Right lobe of liver (tissue), 6 donors: ENCODE measurements around the gene OPCML. TPM values are rescaled to one million over a fixed set of nuclear protein-coding genes. Genes with fewer than 3 reads are reported as not detected.

Experiments used
- ATAC-seq, 4 donors: fragments of 200-7000 bp; cut with Tn5 transposase; one replicate each; pipeline ENCODE4 v1.9.1; 2020; ENCODE audit warnings: mild to moderate bottlenecking in 4 of 4, moderate library complexity in 4 of 4
- DNase-seq, 3 donors: peaks; one replicate each; pipeline ENCODE4 v3.0.0-alpha.2; 2020
- H3K27ac ChIP-seq, 3 donors: fragments of 200-600 bp; one replicate each; pipeline ENCODE4 v1.8.0; 2022
- H3K27me3 ChIP-seq, 2 donors: fragments of 200-600 bp; one replicate each; pipeline ENCODE4 v1.8.0; 2022
- H3K36me3 ChIP-seq, 4 donors: fragments of 200-600 bp; sonication (generic) in 1 of 4; one replicate each; pipeline versions ENCODE4 v1.5.1 to v1.8.0; 2017 to 2022; ENCODE audit warnings: control low read depth in 1 of 4
- H3K4me1 ChIP-seq, 4 donors: fragments of 200-600 bp; sonication (generic) in 1 of 4; one replicate each; pipeline versions ENCODE4 v1.5.1 to v1.8.0; 2017 to 2022; ENCODE audit warnings: control low read depth in 1 of 4
- H3K4me3 ChIP-seq, 3 donors: fragments of 200-600 bp; one replicate each; pipeline ENCODE4 v1.8.0; 2022
- H3K9me3 ChIP-seq, 4 donors: fragments of 200-600 bp; sonication (generic) in 1 of 4; one replicate each; pipeline versions ENCODE4 v1.5.1 to v1.8.0; 2017 to 2022; ENCODE audit warnings: control low read depth in 1 of 4
- CTCF ChIP-seq, 4 donors: fragments of 200-600 bp in 3 of 4; fragments of 450-650 bp in 1 of 4; IDR thresholded peaks; one replicate each; pipeline versions ENCODE4 v1.5.1 to v1.8.0; 2016 to 2022; ENCODE audit warnings: antibody characterized with exemption in 4 of 4, mild to moderate bottlenecking in 2 of 4
- POLR2A ChIP-seq: fragments of 450-650 bp; IDR thresholded peaks from one replicate; pipeline ENCODE4 v1.6.1; 2017; ENCODE audit warnings: antibody characterized with exemption, mild to moderate bottlenecking
- WGBS: methylation state at CpG from one replicate; pipeline ENCODE4 v1.1.6; 2018; ENCODE audit warnings: low coverage, low lambda C conversion rate; ENCODE audit not compliant: insufficient coverage; ENCODE audit errors: missing lambda C conversion rate; 5-methylcytosine and 5-hydroxymethylcytosine counted together
- intact Hi-C, 2 donors: fragments of 100-400 bp; cut with DNase I; formaldehyde crosslinking; loops; one replicate each; pipeline versions ENCODE4 v1.11.2 to v1.14.1; 2022
- total RNA-seq, 6 experiments: library from RNA; depleted of rRNA in 2 of 6; stranded (reverse); fragments of >200 nt in 2 of 6; fragmentation: NEBNext Ultra II Directional in 3 of 6; extraction: Animal tissue kit (Norgen Biotek cat#: 25700) in 3 of 6; gene quantifications; one replicate each; pipeline versions ENCODE4 v1.1.0 to v1.2.4, GENCODE V29; 2016 to 2023
- donor health status: DM: no; HTN: yes; CAD: no.
- donor health status: DM: no; HTN: no; CAD: no.
- donor health status: DM: no; HTN: no; CAD: no.
- donor health status: DM: no; HTN: yes; CAD: no.
- donor health status: DM: no; HTN: yes; CAD: no.

The OPCML gene
- total RNA-seq, 6 experiments from 2014 or later, result 0.11 TPM; not detected in 5

GRCh38 chr11:133318221-133318620 lies 214.1 kb downstream of the OPCML start:
- no peak for TF ChIP-seq CTCF (IDR thresholded peaks at IDR 0.05)
- no peak for TF ChIP-seq POLR2A
- intact Hi-C loops, result no loop called here
- no peak for ATAC-seq

GRCh38 chr11:133311230-133311629 lies 221.1 kb downstream of the OPCML start:
- WGBS, result 31% methylated on average over 1 of the region's 1 CpG
- Histone ChIP-seq H3K27ac (no peak overlapping the region), H3K4me3 (no peak overlapping the region), H3K27me3 (no peaks in the 10 kb centered on the region), H3K36me3 (no peaks in the 10 kb centered on the region), H3K4me1 (no peaks in the 10 kb centered on the region), H3K9me3 (no peaks in the 10 kb centered on the region)
- ATAC-seq (no peak), DNase-seq (no peak)
- intact Hi-C loops, result no loop called here
- TF ChIP-seq POLR2A, result no peak

More at GRCh38 chr11:133318221-133318620, 214.1 kb downstream of the OPCML start:
- Histone ChIP-seq H3K27me3 (no peaks in the 10 kb centered on the region), H3K36me3 (no peaks in the 10 kb centered on the region), H3K9me3 (no peaks in the 10 kb centered on the region), H3K4me3 (no peak overlapping the region), H3K27ac (no peak overlapping the region), H3K4me1 (no peaks in the 10 kb centered on the region)
- DNase-seq, result no peak
- WGBS, result 25% methylated on average over 5 of the region's 5 CpGs

GRCh38 chr11:133306019-133306418 lies 226.3 kb downstream of the OPCML start:
- H3K4me1 ChIP-seq, result no peaks in the 10 kb centered on the region
- WGBS, result 18% methylated on average over 2 of the region's 2 CpGs
- H3K27ac ChIP-seq, result no peak overlapping the region
- intact Hi-C loops, result no loop called here
- TF ChIP-seq CTCF (IDR thresholded peaks at IDR 0.05) (no peak), POLR2A (no peak)
- no peak for DNase-seq
- no peak overlapping the region for H3K4me3 ChIP-seq
- H3K9me3 ChIP-seq, result no peaks in the 10 kb centered on the region
- no peaks in the 10 kb centered on the region for H3K36me3 ChIP-seq
- no peak for ATAC-seq
- H3K27me3 ChIP-seq, result no peaks in the 10 kb centered on the region

GRCh38 chr11:133305208-133305956 lies 226.9 kb downstream of the OPCML start:
- Histone ChIP-seq H3K4me3 (no peak overlapping the region), H3K27me3 (no peaks in the 10 kb centered on the region), H3K9me3 (no peaks in the 10 kb centered on the region), H3K36me3 (no peaks in the 10 kb centered on the region), H3K4me1 (no peaks in the 10 kb centered on the region), H3K27ac (no peak overlapping the region)
- WGBS, result 32% methylated on average over 5 of the region's 5 CpGs
- no peak for ATAC-seq
- DNase-seq, result no peak
- TF ChIP-seq POLR2A, result no peak
- no peak for TF ChIP-seq CTCF (IDR thresholded peaks at IDR 0.05)
- intact Hi-C loops, result no loop called here

GRCh38 chr11:133303262-133303661 lies 229.0 kb downstream of the OPCML start:
- Histone ChIP-seq H3K27ac (no peak overlapping the region), H3K4me3 (no peak overlapping the region), H3K4me1 (no peaks in the 10 kb centered on the region), H3K9me3 (no peaks in the 10 kb centered on the region), H3K36me3 (no peaks in the 10 kb centered on the region), H3K27me3 (no peaks in the 10 kb centered on the region)
- no peak for TF ChIP-seq POLR2A
- TF ChIP-seq CTCF (IDR thresholded peaks at IDR 0.05), result no peak
- no peak for ATAC-seq
- WGBS, result 67% methylated on average over 5 of the region's 5 CpGs
- intact Hi-C loops, result no loop called here
- DNase-seq, result no peak
